Body of pancreas (tissue), 4 donors: ENCODE measurements around the gene LDHD.

Source experiments
- POLR2A ChIP-seq, 3 donors: fragments of 450-650 bp; IDR thresholded peaks; one replicate each; pipeline ENCODE4 v1.6.1; 2016; ENCODE audit warnings: antibody characterized with exemption in 3 of 3, mild to moderate bottlenecking in 2 of 3
- TF ChIP-seq, protein P1 (sequence below), 7 experiments: fragments of 450-650 bp in 4 of 7; fragments of 200-600 bp in 3 of 7; sonication (generic) in 3 of 7; IDR thresholded peaks; one replicate each; pipeline ENCODE4 v1.5.1; 2016 to 2019; ENCODE audit warnings: antibody characterized with exemption in 7 of 7

DNA sequence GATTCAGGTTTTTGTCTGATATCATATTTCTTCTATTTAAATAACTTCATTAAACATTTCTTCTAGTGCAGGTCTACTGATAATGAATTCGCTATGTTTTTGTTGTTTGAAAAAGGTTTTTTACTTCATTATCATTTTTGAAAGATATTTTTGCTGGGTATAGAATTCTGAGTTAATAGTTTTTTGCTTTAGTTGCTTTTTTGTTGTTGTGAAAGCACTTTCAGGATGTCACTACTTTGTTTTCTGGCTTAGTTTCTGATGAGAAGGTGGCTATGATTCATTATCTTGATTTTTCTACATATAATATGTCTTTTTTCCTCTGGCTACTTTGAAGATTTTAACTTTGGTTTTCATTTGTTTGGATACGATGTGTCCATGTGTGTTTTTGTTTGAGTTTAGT is 35.2 kb upstream of the LDHD start:
- TF ChIP-seq, protein P1, sequence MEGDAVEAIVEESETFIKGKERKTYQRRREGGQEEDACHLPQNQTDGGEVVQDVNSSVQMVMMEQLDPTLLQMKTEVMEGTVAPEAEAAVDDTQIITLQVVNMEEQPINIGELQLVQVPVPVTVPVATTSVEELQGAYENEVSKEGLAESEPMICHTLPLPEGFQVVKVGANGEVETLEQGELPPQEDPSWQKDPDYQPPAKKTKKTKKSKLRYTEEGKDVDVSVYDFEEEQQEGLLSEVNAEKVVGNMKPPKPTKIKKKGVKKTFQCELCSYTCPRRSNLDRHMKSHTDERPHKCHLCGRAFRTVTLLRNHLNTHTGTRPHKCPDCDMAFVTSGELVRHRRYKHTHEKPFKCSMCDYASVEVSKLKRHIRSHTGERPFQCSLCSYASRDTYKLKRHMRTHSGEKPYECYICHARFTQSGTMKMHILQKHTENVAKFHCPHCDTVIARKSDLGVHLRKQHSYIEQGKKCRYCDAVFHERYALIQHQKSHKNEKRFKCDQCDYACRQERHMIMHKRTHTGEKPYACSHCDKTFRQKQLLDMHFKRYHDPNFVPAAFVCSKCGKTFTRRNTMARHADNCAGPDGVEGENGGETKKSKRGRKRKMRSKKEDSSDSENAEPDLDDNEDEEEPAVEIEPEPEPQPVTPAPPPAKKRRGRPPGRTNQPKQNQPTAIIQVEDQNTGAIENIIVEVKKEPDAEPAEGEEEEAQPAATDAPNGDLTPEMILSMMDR (IDR thresholded peaks at IDR 0.05) = no peak
- no peak for TF ChIP-seq POLR2A (IDR thresholded peaks at IDR 0.05)
